Body of pancreas (tissue), 4 donors: Measurements from ENCODE around the gene CYFIP2. TPM values are rescaled to one million over a fixed set of nuclear protein-coding genes. Genes with fewer than 3 reads are reported as not detected.

Experiments used
- ATAC-seq: fragments of 150-250 bp; one replicate; pipeline ENCODE4 v1.9.1; 2016
- DNase-seq, 4 donors: peaks; one replicate each; pipeline ENCODE4 v3.0.0-alpha.2; 2019
- H3K27ac ChIP-seq, 4 donors: fragments of 200-600 bp; sonication (generic); 1 replicate in 3 of 4; 2 replicates in 1 of 4; pipeline versions ENCODE4 v1.5.1 to v1.6.1; 2016 to 2019; ENCODE audit warnings: mild to moderate bottlenecking in 1 of 4, mixed read lengths in 1 of 4, moderate library complexity in 1 of 4
- H3K27me3 ChIP-seq, 2 donors: fragments of 200-600 bp; sonication (generic); one replicate each; pipeline ENCODE4 v1.6.0; 2016; ENCODE audit warnings: mild to moderate bottlenecking in 1 of 2
- H3K36me3 ChIP-seq, 2 donors: fragments of 200-600 bp; sonication (generic); replicated peaks in 1 of 2; 2 replicates each; pipeline ENCODE4 v1.5.1; 2016; ENCODE audit warnings: low read depth in 2 of 2; ENCODE audit not compliant: insufficient read depth in 1 of 2
- H3K4me1 ChIP-seq: fragments of 200-600 bp; sonication (generic); one replicate; pipeline ENCODE4 v1.6.0; 2016
- H3K4me3 ChIP-seq, 2 donors: fragments of 200-600 bp; sonication (generic); 1 replicate in 1 of 2; 2 replicates in 1 of 2; pipeline ENCODE4 v1.5.1; 2016 to 2019
- H3K9me3 ChIP-seq, 3 donors: fragments of 200-600 bp; sonication (generic); 1 replicate in 2 of 3; 2 replicates in 1 of 3; pipeline ENCODE4 v1.5.1; 2016
- POLR2A ChIP-seq, 3 donors: fragments of 450-650 bp; IDR thresholded peaks; one replicate each; pipeline ENCODE4 v1.6.1; 2016; ENCODE audit warnings: antibody characterized with exemption in 3 of 3, mild to moderate bottlenecking in 2 of 3
- WGBS, 2 donors: methylation state at CpG; one replicate each; pipeline ENCODE4 v1.1.5; 2017; 5-methylcytosine and 5-hydroxymethylcytosine counted together
- intact Hi-C: fragments of 100-400 bp; cut with DNase I; formaldehyde crosslinking; loops from one replicate; pipeline ENCODE4 v1.15.1; 2023
- total RNA-seq, 2 donors: library from RNA; depleted of rRNA; stranded (reverse); fragments of >200 nt; gene quantifications; one replicate each; pipeline ENCODE4 v1.1.0, GENCODE V29; 2016
- TF ChIP-seq, protein P1 (sequence below), 7 experiments: fragments of 450-650 bp in 4 of 7; fragments of 200-600 bp in 3 of 7; sonication (generic) in 3 of 7; IDR thresholded peaks; one replicate each; pipeline ENCODE4 v1.5.1; 2016 to 2019; ENCODE audit warnings: antibody characterized with exemption in 7 of 7

CYFIP2 gene
- total RNA-seq, 2 donors from 2014 or later = 15.6 to 22.1 TPM

DNA sequence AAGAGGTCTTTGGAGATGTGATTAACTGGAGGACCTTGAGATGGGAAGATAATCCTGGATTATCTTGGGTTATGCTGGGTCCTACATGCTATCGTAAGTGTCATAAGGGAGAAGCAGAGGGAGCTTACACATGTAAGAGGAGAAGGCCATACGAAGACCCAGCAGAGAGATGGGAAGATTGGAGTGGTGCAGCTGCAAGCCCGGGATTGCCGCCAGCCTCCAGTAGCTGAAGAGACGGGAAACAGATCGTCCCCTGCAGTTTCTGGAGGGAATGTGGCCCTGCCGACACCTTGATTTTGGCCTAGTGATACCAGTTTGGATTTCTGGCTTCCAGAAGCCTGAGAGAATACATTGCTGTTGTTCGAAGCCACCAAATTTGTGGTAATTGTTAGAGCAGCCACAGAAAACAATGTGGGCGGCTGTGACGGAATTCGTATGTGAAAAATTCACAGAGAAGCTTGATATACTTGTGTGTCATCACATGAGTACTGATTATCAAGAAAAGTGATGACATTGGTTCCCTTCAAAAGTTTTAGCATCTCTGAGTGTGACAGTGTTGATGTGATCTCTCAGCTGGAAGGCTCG lies 86.9 kb downstream of the CYFIP2 start:
- Histone ChIP-seq H3K27me3 (no peaks in the 10 kb centered on the region), H3K4me1 (no peaks in the 10 kb centered on the region), H3K36me3 (no peaks in the 10 kb centered on the region), H3K9me3 (no peaks in the 10 kb centered on the region), H3K27ac (no peak overlapping the region), H3K4me3 (no peak overlapping the region)
- 88 to 91% methylated on average over 12 of the region's 12 CpGs for WGBS, 2 donors
- no peak for ATAC-seq
- intact Hi-C loops = no loop called here
- DNase-seq = no peak
- TF ChIP-seq POLR2A (IDR thresholded peaks at IDR 0.05) = no peak
- TF ChIP-seq, protein P1, sequence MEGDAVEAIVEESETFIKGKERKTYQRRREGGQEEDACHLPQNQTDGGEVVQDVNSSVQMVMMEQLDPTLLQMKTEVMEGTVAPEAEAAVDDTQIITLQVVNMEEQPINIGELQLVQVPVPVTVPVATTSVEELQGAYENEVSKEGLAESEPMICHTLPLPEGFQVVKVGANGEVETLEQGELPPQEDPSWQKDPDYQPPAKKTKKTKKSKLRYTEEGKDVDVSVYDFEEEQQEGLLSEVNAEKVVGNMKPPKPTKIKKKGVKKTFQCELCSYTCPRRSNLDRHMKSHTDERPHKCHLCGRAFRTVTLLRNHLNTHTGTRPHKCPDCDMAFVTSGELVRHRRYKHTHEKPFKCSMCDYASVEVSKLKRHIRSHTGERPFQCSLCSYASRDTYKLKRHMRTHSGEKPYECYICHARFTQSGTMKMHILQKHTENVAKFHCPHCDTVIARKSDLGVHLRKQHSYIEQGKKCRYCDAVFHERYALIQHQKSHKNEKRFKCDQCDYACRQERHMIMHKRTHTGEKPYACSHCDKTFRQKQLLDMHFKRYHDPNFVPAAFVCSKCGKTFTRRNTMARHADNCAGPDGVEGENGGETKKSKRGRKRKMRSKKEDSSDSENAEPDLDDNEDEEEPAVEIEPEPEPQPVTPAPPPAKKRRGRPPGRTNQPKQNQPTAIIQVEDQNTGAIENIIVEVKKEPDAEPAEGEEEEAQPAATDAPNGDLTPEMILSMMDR (IDR thresholded peaks at IDR 0.05) = no peak

DNA sequence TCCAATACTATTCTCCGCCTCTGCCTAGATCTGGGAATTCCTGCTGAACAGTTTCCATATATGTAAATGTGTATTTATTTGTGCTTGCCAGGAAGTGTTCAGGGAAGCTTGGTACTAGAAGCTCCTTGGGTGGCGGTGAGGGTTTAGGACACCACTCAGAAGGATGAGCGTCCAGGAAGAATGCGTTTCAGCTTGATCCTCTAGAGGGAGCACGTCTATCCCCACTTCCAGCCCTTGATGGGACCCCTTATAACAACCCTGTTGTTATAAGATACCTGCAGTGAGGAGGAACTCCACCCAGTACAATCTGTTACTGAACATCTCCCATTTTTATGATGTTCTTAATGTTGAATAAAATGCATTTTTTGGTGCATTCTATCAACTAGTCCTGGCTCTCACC lies 88.9 kb downstream of the CYFIP2 start:
- Histone ChIP-seq H3K4me3 (no peak overlapping the region), H3K4me1 (no peaks in the 10 kb centered on the region), H3K9me3 (no peaks in the 10 kb centered on the region), H3K27ac (no peak overlapping the region), H3K36me3 (no peaks in the 10 kb centered on the region), H3K27me3 (no peaks in the 10 kb centered on the region)
- 75 to 77% methylated on average over 5 of the region's 5 CpGs for WGBS, 2 donors
- intact Hi-C loops = no loop called here
- TF ChIP-seq POLR2A (IDR thresholded peaks at IDR 0.05) = no peak
- TF ChIP-seq, protein P1 (IDR thresholded peaks at IDR 0.05) = no peak
- no peak for DNase-seq
- ATAC-seq = no peak

DNA sequence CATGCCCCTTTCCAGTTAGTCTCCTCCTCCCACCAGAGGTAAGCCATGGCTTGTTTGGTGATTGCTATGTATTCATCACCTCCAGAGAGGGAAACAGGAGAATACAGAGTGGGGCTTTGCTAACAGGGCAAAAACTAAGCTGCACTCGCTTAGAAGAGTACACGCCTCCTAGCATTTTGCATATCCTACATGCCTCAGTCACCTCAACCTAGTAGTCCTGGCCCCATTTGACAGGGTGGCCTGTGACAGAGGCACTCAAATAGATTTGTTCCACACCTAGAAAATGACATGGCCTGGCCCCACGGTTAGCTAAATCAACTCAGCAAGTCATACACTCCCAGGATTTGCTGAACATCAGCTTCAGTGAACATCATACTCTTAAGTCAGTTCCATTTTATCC lies 90.7 kb downstream of the CYFIP2 start:
- Histone ChIP-seq H3K4me3 (no peak overlapping the region), H3K4me1 (no peaks in the 10 kb centered on the region), H3K9me3 (no peaks in the 10 kb centered on the region), H3K27ac (no peak overlapping the region), H3K36me3 (no peaks in the 10 kb centered on the region), H3K27me3 (no peaks in the 10 kb centered on the region)
- 86 to 91% methylated on average over 3 of the region's 3 CpGs for WGBS, 2 donors
- no peak for TF ChIP-seq POLR2A (IDR thresholded peaks at IDR 0.05)
- TF ChIP-seq, protein P1 (IDR thresholded peaks at IDR 0.05) = no peak
- DNase-seq = no peak
- intact Hi-C loops = no loop called here
- ATAC-seq = no peak

DNA sequence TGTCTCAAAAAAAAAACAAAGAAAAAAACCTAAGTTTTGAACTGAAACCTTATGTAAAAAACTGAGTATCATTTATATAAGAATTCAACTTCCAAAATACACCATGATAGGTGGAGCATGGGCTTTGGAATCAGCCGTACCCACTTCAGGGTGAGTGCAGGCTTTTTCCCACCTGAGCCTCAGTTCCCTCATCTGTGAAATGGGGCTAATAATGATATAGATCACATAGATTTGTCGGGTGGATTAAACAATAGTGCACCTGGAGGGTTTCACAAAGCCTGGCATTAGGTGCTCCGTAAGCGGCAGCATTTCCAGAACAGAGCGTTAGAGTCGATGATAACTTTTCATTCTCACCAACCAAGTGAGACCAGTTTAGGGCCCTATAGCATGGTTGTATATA lies 91.9 kb downstream of the CYFIP2 start:
- no peak for TF ChIP-seq POLR2A (IDR thresholded peaks at IDR 0.05)
- no peaks in the 10 kb centered on the region for H3K27me3 ChIP-seq
- ATAC-seq (no peak), DNase-seq (no peak)
- WGBS, 2 donors = 90 to 96% methylated on average over 6 of the region's 6 CpGs
- H3K9me3 ChIP-seq = no peaks in the 10 kb centered on the region
- H3K36me3 ChIP-seq = no peaks in the 10 kb centered on the region
- intact Hi-C loops = no loop called here
- H3K4me3 ChIP-seq = no peak overlapping the region
- no peak overlapping the region for H3K27ac ChIP-seq
- H3K4me1 ChIP-seq = no peaks in the 10 kb centered on the region

DNA sequence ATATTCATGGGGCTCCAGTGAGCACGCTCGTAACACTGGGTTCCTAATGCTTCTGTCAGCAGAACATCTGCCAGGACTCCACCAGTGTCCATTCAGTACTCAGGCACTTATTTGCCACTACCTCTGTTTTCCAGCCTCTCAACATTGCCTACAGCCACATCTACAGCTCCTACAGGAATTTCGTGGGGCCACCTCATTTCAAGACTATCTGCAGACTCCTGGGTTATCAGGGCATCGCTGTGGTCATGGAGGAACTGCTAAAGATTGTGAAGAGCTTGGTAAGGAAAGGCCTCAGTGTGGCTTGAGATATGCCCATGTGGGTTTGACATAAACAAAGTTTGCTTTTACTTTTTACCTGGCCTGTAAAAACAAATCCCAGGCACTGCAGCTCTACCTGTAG lies 92.9 kb downstream of the CYFIP2 start:
- H3K9me3 ChIP-seq = no peaks in the 10 kb centered on the region
- TF ChIP-seq, protein P1 (IDR thresholded peaks at IDR 0.05) = no peak
- TF ChIP-seq POLR2A (IDR thresholded peaks at IDR 0.05) = no peak
- peaks cover 0 to 4% of the 10 kb centered on the region in 2 donors for H3K36me3 ChIP-seq
- DNase-seq (no peak), ATAC-seq (no peak)
- no peaks in the 10 kb centered on the region for H3K27me3 ChIP-seq
- H3K27ac ChIP-seq = no peak overlapping the region
- H3K4me3 ChIP-seq = no peak overlapping the region
- H3K4me1 ChIP-seq = no peaks in the 10 kb centered on the region
- intact Hi-C loops = no loop called here
- 77 to 82% methylated on average over 4 of the region's 4 CpGs for WGBS, 2 donors
